Measurements from ENCODE around the gene MYRFL.

DNA sequence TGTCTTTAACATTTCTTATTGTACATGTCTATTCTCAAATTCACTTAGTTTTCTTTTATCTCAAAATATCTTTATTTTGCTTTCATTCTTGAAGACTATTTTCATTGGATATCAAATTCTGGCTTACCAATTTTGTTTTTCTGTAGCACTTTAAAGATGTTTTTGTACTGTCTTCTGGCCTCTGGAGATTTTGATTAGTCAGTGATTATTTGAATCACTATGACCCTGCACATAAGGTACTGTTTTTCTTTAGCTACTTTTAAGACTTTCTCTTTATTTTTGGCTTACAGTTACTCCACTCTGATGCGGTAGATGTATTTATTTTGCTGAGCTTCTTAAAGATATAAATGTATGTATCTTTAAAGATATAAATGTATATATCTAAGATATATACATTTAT, 49.6 kb downstream of the MYRFL start:
- TF ChIP-seq, protein P1, sequence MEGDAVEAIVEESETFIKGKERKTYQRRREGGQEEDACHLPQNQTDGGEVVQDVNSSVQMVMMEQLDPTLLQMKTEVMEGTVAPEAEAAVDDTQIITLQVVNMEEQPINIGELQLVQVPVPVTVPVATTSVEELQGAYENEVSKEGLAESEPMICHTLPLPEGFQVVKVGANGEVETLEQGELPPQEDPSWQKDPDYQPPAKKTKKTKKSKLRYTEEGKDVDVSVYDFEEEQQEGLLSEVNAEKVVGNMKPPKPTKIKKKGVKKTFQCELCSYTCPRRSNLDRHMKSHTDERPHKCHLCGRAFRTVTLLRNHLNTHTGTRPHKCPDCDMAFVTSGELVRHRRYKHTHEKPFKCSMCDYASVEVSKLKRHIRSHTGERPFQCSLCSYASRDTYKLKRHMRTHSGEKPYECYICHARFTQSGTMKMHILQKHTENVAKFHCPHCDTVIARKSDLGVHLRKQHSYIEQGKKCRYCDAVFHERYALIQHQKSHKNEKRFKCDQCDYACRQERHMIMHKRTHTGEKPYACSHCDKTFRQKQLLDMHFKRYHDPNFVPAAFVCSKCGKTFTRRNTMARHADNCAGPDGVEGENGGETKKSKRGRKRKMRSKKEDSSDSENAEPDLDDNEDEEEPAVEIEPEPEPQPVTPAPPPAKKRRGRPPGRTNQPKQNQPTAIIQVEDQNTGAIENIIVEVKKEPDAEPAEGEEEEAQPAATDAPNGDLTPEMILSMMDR (IDR thresholded peaks at IDR 0.05), result no peak
- TF ChIP-seq POLR2A (IDR thresholded peaks at IDR 0.05), result no peak
- no peak for TF ChIP-seq POLR2AphosphoS5 (IDR thresholded peaks at IDR 0.05; ENCODE audit: insufficient read depth in 1 of 2, low read depth in 1 of 2)

Measured in vagina (tissue), 2 donors.